Activated naive CD4-positive, alpha-beta T cell (primary cell): Measurements from ENCODE around the gene SFT2D2.

Experiments
- DNase-seq, 4 experiments: peaks; one replicate each; lab custom pipeline; 2025; lab: John Stamatoyannopoulos, UW

The SFT2D2 gene

GRCh38 chr1:168265596-168265995 lies 39.8 kb downstream of the SFT2D2 start:
- no peak for DNase-seq

- DNase-seq: no peak
Measured at GRCh38 chr1:168266644-168267186, 40.9 kb downstream of the SFT2D2 start.

GRCh38 chr1:168271636-168272035 lies 45.8 kb downstream of the SFT2D2 start:
- no peak for DNase-seq

- no peak for DNase-seq
Measured at GRCh38 chr1:168273575-168273974, 47.8 kb downstream of the SFT2D2 start.

GRCh38 chr1:168279253-168279652 lies 53.4 kb downstream of the SFT2D2 start:
- no peak for DNase-seq

- no peak for DNase-seq
Measured at GRCh38 chr1:168280296-168280927, 54.6 kb downstream of the SFT2D2 start, which contains the start of gene TBX19. TSS of gene TBX19 (plus strand) at chr1:168280877. CDS start at chr1:168281091, 214 bp downstream.

- no peak for DNase-seq
Measured at GRCh38 chr1:168281603-168282325, 56.0 kb downstream of the SFT2D2 start.

- DNase-seq: no peak
Measured at GRCh38 chr1:168285521-168285790, 59.7 kb downstream of the SFT2D2 start.

- DNase-seq: no peak
Measured at GRCh38 chr1:168285971-168286927, 60.4 kb downstream of the SFT2D2 start.

- DNase-seq: no peak
Measured at GRCh38 chr1:168287237-168287664, 61.4 kb downstream of the SFT2D2 start.

- no peak for DNase-seq
Measured at GRCh38 chr1:168288311-168289052, 62.7 kb downstream of the SFT2D2 start.

GRCh38 chr1:168291222-168291837 lies 65.5 kb downstream of the SFT2D2 start:
- no peak for DNase-seq

GRCh38 chr1:168293356-168293755 lies 67.6 kb downstream of the SFT2D2 start:
- no peak for DNase-seq

- DNase-seq: no peak
Measured at GRCh38 chr1:168295411-168296114, 69.8 kb downstream of the SFT2D2 start.

GRCh38 chr1:168297019-168297730 lies 71.4 kb downstream of the SFT2D2 start:
- no peak for DNase-seq

GRCh38 chr1:168298446-168298845 lies 72.6 kb downstream of the SFT2D2 start:
- no peak for DNase-seq

GRCh38 chr1:168300626-168301025 lies 74.8 kb downstream of the SFT2D2 start:
- DNase-seq: no peak

- no peak for DNase-seq
Measured at GRCh38 chr1:168301664-168302320, 76.0 kb downstream of the SFT2D2 start.
